Esophagus squamous epithelium (tissue), 4 donors: ENCODE results near the gene RABGEF1.

Source experiments
- POLR2A ChIP-seq, 4 donors: fragments of 450-650 bp; IDR thresholded peaks; one replicate each; pipeline ENCODE4 v1.6.1; 2017; ENCODE audit warnings: antibody characterized with exemption in 4 of 4, mild to moderate bottlenecking in 4 of 4, moderate library complexity in 3 of 4
- TF ChIP-seq, protein P1 (sequence below), 6 experiments: fragments of 450-650 bp in 4 of 6; fragments of 200-600 bp in 2 of 6; sonication (generic) in 2 of 6; IDR thresholded peaks; one replicate each; pipeline ENCODE4 v1.5.1; 2016 to 2019; ENCODE audit warnings: antibody characterized with exemption in 6 of 6, mild to moderate bottlenecking in 4 of 6, moderate library complexity in 4 of 6

DNA sequence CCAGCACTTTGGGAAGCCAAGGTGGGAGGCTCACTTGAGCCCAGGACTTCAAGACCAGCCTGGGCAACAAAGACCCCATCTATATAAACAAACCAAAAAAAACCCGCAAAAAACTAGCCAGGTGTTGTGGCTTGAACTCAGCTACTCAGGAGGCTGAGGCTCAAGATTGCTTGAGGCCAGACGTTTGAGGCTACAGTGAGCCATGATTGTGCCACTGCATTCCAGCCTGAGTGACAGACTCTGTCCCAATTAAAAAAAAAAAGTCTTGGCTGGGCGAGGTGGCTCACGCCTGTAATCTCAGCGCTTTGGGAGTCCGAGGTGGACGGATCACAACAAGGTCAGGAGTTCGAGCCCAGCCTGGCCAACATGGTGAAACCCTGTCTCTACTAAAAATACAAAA lies 11.4 kb downstream of the RABGEF1 start:
- TF ChIP-seq POLR2A (IDR thresholded peaks at IDR 0.05): no peak
- TF ChIP-seq, protein P1, sequence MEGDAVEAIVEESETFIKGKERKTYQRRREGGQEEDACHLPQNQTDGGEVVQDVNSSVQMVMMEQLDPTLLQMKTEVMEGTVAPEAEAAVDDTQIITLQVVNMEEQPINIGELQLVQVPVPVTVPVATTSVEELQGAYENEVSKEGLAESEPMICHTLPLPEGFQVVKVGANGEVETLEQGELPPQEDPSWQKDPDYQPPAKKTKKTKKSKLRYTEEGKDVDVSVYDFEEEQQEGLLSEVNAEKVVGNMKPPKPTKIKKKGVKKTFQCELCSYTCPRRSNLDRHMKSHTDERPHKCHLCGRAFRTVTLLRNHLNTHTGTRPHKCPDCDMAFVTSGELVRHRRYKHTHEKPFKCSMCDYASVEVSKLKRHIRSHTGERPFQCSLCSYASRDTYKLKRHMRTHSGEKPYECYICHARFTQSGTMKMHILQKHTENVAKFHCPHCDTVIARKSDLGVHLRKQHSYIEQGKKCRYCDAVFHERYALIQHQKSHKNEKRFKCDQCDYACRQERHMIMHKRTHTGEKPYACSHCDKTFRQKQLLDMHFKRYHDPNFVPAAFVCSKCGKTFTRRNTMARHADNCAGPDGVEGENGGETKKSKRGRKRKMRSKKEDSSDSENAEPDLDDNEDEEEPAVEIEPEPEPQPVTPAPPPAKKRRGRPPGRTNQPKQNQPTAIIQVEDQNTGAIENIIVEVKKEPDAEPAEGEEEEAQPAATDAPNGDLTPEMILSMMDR (IDR thresholded peaks at IDR 0.05): no peak
